22Rv1 (cell line): ENCODE results near the gene ENPP7.
"Not testable (repeated sequence)": the region's sequence is repeated elsewhere in the genome, so short reads cannot be mapped to it uniquely, and the experiment has no call there.

Source experiments
- H3K27ac ChIP-seq: fragments of 450-650 bp; 2 replicates; pipeline ENCODE4 v1.5.1; 2017
- ZFX ChIP-seq: fragments of 450-650 bp; IDR thresholded peaks from 2 replicates; pipeline ENCODE4 v1.6.1; 2017; ENCODE audit warnings: antibody characterized with exemption, borderline replicate concordance
- TF ChIP-seq, protein P1 (sequence below): fragments of 450-650 bp; IDR thresholded peaks from 2 replicates; pipeline ENCODE4 v1.5.1; 2017; ENCODE audit warnings: mild to moderate bottlenecking

Gene ENPP7

GRCh38 chr17:79754370-79754769 is 23.6 kb downstream of the ENPP7 start:
- H3K27ac ChIP-seq, result no peak overlapping the region
- TF ChIP-seq, protein P1, sequence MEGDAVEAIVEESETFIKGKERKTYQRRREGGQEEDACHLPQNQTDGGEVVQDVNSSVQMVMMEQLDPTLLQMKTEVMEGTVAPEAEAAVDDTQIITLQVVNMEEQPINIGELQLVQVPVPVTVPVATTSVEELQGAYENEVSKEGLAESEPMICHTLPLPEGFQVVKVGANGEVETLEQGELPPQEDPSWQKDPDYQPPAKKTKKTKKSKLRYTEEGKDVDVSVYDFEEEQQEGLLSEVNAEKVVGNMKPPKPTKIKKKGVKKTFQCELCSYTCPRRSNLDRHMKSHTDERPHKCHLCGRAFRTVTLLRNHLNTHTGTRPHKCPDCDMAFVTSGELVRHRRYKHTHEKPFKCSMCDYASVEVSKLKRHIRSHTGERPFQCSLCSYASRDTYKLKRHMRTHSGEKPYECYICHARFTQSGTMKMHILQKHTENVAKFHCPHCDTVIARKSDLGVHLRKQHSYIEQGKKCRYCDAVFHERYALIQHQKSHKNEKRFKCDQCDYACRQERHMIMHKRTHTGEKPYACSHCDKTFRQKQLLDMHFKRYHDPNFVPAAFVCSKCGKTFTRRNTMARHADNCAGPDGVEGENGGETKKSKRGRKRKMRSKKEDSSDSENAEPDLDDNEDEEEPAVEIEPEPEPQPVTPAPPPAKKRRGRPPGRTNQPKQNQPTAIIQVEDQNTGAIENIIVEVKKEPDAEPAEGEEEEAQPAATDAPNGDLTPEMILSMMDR, result no peak
- no peak for TF ChIP-seq ZFX

GRCh38 chr17:79754903-79755302 is 24.2 kb downstream of the ENPP7 start:
- not testable (repeated sequence) for H3K27ac ChIP-seq

DNA sequence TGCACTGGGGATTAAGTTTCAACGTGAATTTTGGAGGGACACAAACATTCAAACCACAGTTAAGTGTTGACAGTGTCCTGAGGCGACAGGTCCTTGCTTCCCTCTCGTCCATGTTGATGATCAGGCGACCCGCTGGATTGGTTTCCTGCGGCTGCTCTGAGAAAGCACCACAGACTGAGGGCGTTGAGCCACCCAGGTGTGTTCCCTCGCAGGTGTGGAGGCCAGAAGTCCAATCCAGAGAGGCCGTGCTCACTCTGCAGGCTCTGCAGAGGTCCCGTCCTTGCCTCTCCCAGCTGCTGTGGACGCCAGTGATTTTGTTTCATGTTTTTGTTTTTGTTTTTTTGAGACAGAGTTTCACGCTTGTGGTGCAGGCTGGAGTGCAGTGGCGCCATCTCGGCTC is 24.8 kb downstream of the ENPP7 start:
- TF ChIP-seq, protein P1, result no peak
- TF ChIP-seq ZFX, result no peak
- no peak overlapping the region for H3K27ac ChIP-seq

DNA sequence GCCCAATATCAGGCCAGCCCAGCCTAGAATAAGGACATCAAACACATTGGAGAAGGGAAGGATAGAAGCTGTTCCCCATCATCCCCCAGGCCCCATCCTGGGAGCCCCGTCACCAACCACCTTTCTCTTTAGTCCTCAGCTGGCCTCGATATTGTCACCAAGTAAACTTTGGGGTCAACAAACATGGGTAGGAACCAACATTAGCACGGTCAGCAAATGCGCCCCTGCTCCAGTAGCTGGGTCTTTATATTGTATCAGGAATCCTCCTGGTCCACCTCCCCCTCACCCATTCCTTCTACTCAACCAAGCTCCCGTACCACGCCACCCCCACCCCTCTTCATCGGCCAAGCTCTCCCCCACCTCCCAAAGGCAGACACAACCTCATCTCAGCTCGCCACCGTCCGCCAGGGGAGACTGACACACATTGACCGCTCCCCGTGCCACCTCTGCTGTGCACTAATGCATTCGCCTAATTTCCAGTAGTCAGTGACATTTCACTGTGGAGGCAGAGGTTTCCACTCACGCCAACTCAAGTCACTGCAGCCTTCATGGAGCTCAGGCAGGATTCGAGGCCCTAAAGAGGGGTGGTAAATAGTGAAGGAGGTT is 26.5 kb downstream of the ENPP7 start:
- no peak overlapping the region for H3K27ac ChIP-seq
- TF ChIP-seq ZFX, result no peak
- TF ChIP-seq, protein P1, result no peak

GRCh38 chr17:79758271-79758670 is 27.5 kb downstream of the ENPP7 start:
- TF ChIP-seq, protein P1, result no peak
- TF ChIP-seq ZFX, result no peak

GRCh38 chr17:79760197-79760906 is 29.6 kb downstream of the ENPP7 start:
- TF ChIP-seq ZFX, result no peak
- TF ChIP-seq, protein P1, result no peak
- H3K27ac ChIP-seq, result no peak overlapping the region

More at GRCh38 chr17:79758271-79758670, 27.5 kb downstream of the ENPP7 start:
- H3K27ac ChIP-seq, result no peak overlapping the region

- TF ChIP-seq, protein P1, result no peak
- no peak for TF ChIP-seq ZFX
- H3K27ac ChIP-seq, result no peak overlapping the region
Observed at GRCh38 chr17:79761894-79762589, 31.3 kb downstream of the ENPP7 start.
